Stimulated activated effector memory CD8-positive, alpha-beta T cell treated with anti-CD3 and anti-CD28 coated beads, Interleukin-12 subunit alpha, Interleukin-12 subunit beta, amount 100 ng/mL, for 72 hours (primary cell): ENCODE results near the gene KIAA1549.

Experiments used
- ATAC-seq: fragments of 150-1000 bp; cut with Tn5 transposase; 2 replicates; pipeline ENCODE4 v1.10.0; 2021
- DNase-seq, 2 donors: peaks; one replicate each; pipeline ENCODE4 v3.0.0; 2021 to 2022; ENCODE audit warnings: low spot score in 2 of 2
- H3K27ac Mint-ChIP-seq: one replicate; pipeline ENCODE4 v1.8.0; 2022; ENCODE audit warnings: mild to moderate bottlenecking, mixed read lengths
- H3K36me3 Mint-ChIP-seq: one replicate; pipeline ENCODE4 v1.8.0; 2022; ENCODE audit warnings: mild to moderate bottlenecking, mixed read lengths
- H3K4me1 Mint-ChIP-seq: one replicate; pipeline ENCODE4 v1.8.0; 2022; ENCODE audit warnings: mixed read lengths
- H3K4me3 Mint-ChIP-seq: one replicate; pipeline ENCODE4 v1.8.0; 2022; ENCODE audit warnings: mild to moderate bottlenecking, mixed read lengths
- H3K9me3 Mint-ChIP-seq: one replicate; pipeline ENCODE4 v1.8.0; 2022; ENCODE audit warnings: mixed read lengths

Gene KIAA1549

GRCh38 chr7:138913783-138914182 lies 67.4 kb downstream of the KIAA1549 start:
- Mint-ChIP-seq H3K4me3 (no peak overlapping the region), H3K27ac (no peak overlapping the region), H3K4me1 (no peaks in the 10 kb centered on the region), H3K9me3 (no peaks in the 10 kb centered on the region), H3K36me3 (no peaks in the 10 kb centered on the region)
- no peak for ATAC-seq
- no peak for DNase-seq

- no peak for ATAC-seq
These were observed 70.2 kb downstream of the KIAA1549 start for GRCh38 chr7:138911007-138911406.

GRCh38 chr7:138907850-138908249 lies 73.3 kb downstream of the KIAA1549 start:
- no peaks in the 10 kb centered on the region for H3K9me3 Mint-ChIP-seq
- H3K4me1 Mint-ChIP-seq = peaks cover 9% of the 10 kb centered on the region
- H3K27ac Mint-ChIP-seq = no peak overlapping the region
- no peak for DNase-seq
- no peak for ATAC-seq
- H3K36me3 Mint-ChIP-seq = no peaks in the 10 kb centered on the region
- no peak overlapping the region for H3K4me3 Mint-ChIP-seq

More at GRCh38 chr7:138911007-138911406, 70.2 kb downstream of the KIAA1549 start:
- H3K9me3 Mint-ChIP-seq = no peaks in the 10 kb centered on the region
- H3K4me3 Mint-ChIP-seq = no peak overlapping the region
- H3K27ac Mint-ChIP-seq = no peak overlapping the region
- H3K36me3 Mint-ChIP-seq = no peaks in the 10 kb centered on the region
- no peak for DNase-seq
- H3K4me1 Mint-ChIP-seq = no peaks in the 10 kb centered on the region

GRCh38 chr7:138907201-138907847 lies 73.9 kb downstream of the KIAA1549 start:
- H3K9me3 Mint-ChIP-seq = no peaks in the 10 kb centered on the region
- peak; percentile 16 for ATAC-seq
- no peak overlapping the region for H3K27ac Mint-ChIP-seq

GRCh38 chr7:138903859-138904435 lies 77.2 kb downstream of the KIAA1549 start:
- Mint-ChIP-seq H3K27ac (peak overlapping the region; percentile 67), H3K36me3 (no peaks in the 10 kb centered on the region), H3K4me3 (peak overlapping the region; percentile 59), H3K4me1 (peaks cover 19% of the 10 kb centered on the region), H3K9me3 (no peaks in the 10 kb centered on the region)
- no peak for DNase-seq
- ATAC-seq = no peak

More at GRCh38 chr7:138907201-138907847, 73.9 kb downstream of the KIAA1549 start:
- H3K4me1 Mint-ChIP-seq = peaks cover 14% of the 10 kb centered on the region
- no peak overlapping the region for H3K4me3 Mint-ChIP-seq
- no peak for DNase-seq
- H3K36me3 Mint-ChIP-seq = no peaks in the 10 kb centered on the region

- Mint-ChIP-seq H3K27ac (peak overlapping the region; percentile 67), H3K4me3 (peak overlapping the region; percentile 59), H3K4me1 (peaks cover 21% of the 10 kb centered on the region), H3K9me3 (no peaks in the 10 kb centered on the region), H3K36me3 (no peaks in the 10 kb centered on the region)
- no peak for DNase-seq
- peak; percentile 84 for ATAC-seq
These were observed 77.9 kb downstream of the KIAA1549 start for GRCh38 chr7:138903186-138903820.

GRCh38 chr7:138902161-138902560 lies 79.0 kb downstream of the KIAA1549 start:
- peaks cover 26% of the 10 kb centered on the region for H3K4me1 Mint-ChIP-seq
- no peaks in the 10 kb centered on the region for H3K36me3 Mint-ChIP-seq
- H3K9me3 Mint-ChIP-seq = no peaks in the 10 kb centered on the region
- DNase-seq (no peak), ATAC-seq (no peak)
- H3K27ac Mint-ChIP-seq = no peak overlapping the region
- H3K4me3 Mint-ChIP-seq = peak overlapping the region; percentile 10

GRCh38 chr7:138900035-138900828 lies 81.0 kb downstream of the KIAA1549 start:
- Mint-ChIP-seq H3K27ac (no peak overlapping the region), H3K4me1 (peaks cover 26% of the 10 kb centered on the region)
- no peak for ATAC-seq

GRCh38 chr7:138898802-138899201 lies 82.4 kb downstream of the KIAA1549 start:
- DNase-seq (no peak), ATAC-seq (no peak)
- no peak overlapping the region for H3K4me3 Mint-ChIP-seq
- peaks cover 26% of the 10 kb centered on the region for H3K4me1 Mint-ChIP-seq
- no peak overlapping the region for H3K27ac Mint-ChIP-seq
- no peaks in the 10 kb centered on the region for H3K36me3 Mint-ChIP-seq
- no peaks in the 10 kb centered on the region for H3K9me3 Mint-ChIP-seq

More at GRCh38 chr7:138900035-138900828, 81.0 kb downstream of the KIAA1549 start:
- no peak for DNase-seq
- Mint-ChIP-seq H3K4me3 (no peak overlapping the region), H3K9me3 (no peaks in the 10 kb centered on the region), H3K36me3 (no peaks in the 10 kb centered on the region)

- no peaks in the 10 kb centered on the region for H3K9me3 Mint-ChIP-seq
- no peak overlapping the region for H3K27ac Mint-ChIP-seq
- no peaks in the 10 kb centered on the region for H3K36me3 Mint-ChIP-seq
- ATAC-seq = peak; percentile 69
- H3K4me3 Mint-ChIP-seq = no peak overlapping the region
- H3K4me1 Mint-ChIP-seq = peaks cover 20% of the 10 kb centered on the region
- no peak for DNase-seq
These were observed 82.9 kb downstream of the KIAA1549 start for GRCh38 chr7:138898255-138898654.

- H3K36me3 Mint-ChIP-seq = no peaks in the 10 kb centered on the region
- no peak for DNase-seq
These were observed 85.5 kb downstream of the KIAA1549 start for GRCh38 chr7:138895679-138896078.

GRCh38 chr7:138893258-138893657 lies 87.9 kb downstream of the KIAA1549 start:
- no peak overlapping the region for H3K4me3 Mint-ChIP-seq
- H3K27ac Mint-ChIP-seq = no peak overlapping the region
- peaks cover 4% of the 10 kb centered on the region for H3K4me1 Mint-ChIP-seq
- no peaks in the 10 kb centered on the region for H3K9me3 Mint-ChIP-seq
- H3K36me3 Mint-ChIP-seq = no peaks in the 10 kb centered on the region
- ATAC-seq (no peak), DNase-seq (no peak)

More at GRCh38 chr7:138895679-138896078, 85.5 kb downstream of the KIAA1549 start:
- ATAC-seq = no peak
- H3K4me1 Mint-ChIP-seq = peaks cover 7% of the 10 kb centered on the region
- H3K27ac Mint-ChIP-seq = no peak overlapping the region
- H3K9me3 Mint-ChIP-seq = no peaks in the 10 kb centered on the region
- no peak overlapping the region for H3K4me3 Mint-ChIP-seq

- DNase-seq (no peak), ATAC-seq (no peak)
- H3K4me1 Mint-ChIP-seq = no peaks in the 10 kb centered on the region
- no peak overlapping the region for H3K27ac Mint-ChIP-seq
- no peaks in the 10 kb centered on the region for H3K36me3 Mint-ChIP-seq
- H3K4me3 Mint-ChIP-seq = no peak overlapping the region
- no peaks in the 10 kb centered on the region for H3K9me3 Mint-ChIP-seq
These were observed 88.4 kb downstream of the KIAA1549 start for GRCh38 chr7:138892812-138893211.

- H3K36me3 Mint-ChIP-seq = no peaks in the 10 kb centered on the region
- no peaks in the 10 kb centered on the region for H3K9me3 Mint-ChIP-seq
- no peak for ATAC-seq
- no peak for DNase-seq
- H3K4me1 Mint-ChIP-seq = no peaks in the 10 kb centered on the region
- H3K4me3 Mint-ChIP-seq = no peak overlapping the region
- H3K27ac Mint-ChIP-seq = no peak overlapping the region
These were observed 89.1 kb downstream of the KIAA1549 start for GRCh38 chr7:138892006-138892630.

- no peak for ATAC-seq
- Mint-ChIP-seq H3K4me1 (no peaks in the 10 kb centered on the region), H3K4me3 (no peak overlapping the region), H3K36me3 (no peaks in the 10 kb centered on the region), H3K27ac (no peak overlapping the region), H3K9me3 (no peaks in the 10 kb centered on the region)
- DNase-seq = no peak
These were observed 89.8 kb downstream of the KIAA1549 start for GRCh38 chr7:138891446-138891810.
